Fibroblast of lung (primary cell): Measurements from ENCODE around the gene TEAD2.

ENCODE experiments used
- CTCF ChIP-seq, 2 donors: IDR thresholded peaks in 1 of 2; conservative IDR thresholded peaks in 1 of 2; 1 replicate in 1 of 2; 2 replicates in 1 of 2; pipeline ENCODE4 v1.5.1; 2011 to 2012; ENCODE audit warnings: low read length in 2 of 2, control low read depth in 1 of 2, inconsistent platforms in 1 of 2, low read depth in 1 of 2, mild to moderate bottlenecking in 1 of 2
- EZH2 ChIP-seq: IDR thresholded peaks from 2 replicates; pipeline ENCODE4 v1.5.1; 2012; ENCODE audit warnings: low read length, control low read depth, mild to moderate bottlenecking; ENCODE audit errors: missing control alignments

DNA sequence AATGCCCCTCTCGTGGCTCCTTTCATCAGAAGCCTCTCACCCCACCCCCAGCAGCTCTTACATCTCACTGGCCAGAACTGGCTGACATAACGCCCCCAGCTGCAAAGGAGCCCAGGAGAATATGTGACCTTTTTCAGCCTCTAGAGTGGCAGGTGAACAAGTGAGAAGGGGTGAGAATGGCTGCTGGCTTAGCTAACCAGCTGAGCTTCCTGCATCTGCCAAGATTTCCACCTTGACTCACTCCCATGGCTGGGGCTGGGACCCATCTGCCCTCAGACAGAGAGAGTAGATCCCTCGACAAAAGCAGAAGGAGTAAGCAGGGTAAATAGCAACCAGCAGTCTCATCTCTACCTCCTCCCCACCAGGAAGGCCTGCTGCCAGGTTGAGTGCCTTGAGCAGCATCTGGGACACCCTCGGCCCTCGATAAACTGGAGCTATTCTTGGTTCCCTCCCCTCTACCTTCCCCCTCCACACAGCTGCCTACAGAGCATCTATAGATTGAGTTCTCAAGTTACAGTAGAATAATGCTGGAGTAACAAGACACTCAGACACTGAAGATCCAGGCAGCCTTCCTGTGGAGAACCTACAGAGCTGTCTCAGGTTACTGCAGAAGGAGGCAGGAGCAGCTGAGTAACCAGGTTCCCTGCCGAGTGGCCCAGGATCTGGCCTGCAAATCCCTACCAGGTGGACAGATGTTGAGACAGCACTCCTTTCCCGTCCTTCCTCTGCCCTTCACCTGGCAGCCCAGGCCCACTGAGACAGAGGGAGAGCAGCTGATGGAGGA is 41.4 kb upstream of the TEAD2 start:
- TF ChIP-seq CTCF (conservative IDR thresholded peaks at IDR 0.05 in 1 of 2, IDR thresholded peaks at IDR 0.05 in 1 of 2; ENCODE audit: low read depth in 1 of 2, low read length in 2 of 2) (no peak), EZH2 (no peak)
